Stimulated activated CD4-positive, alpha-beta T cell treated with anti-CD3 and anti-CD28 coated beads, Interleukin-2, amount 100 ng/mL, for 4 hours (primary cell): ENCODE measurements around the gene TXLNG.

Experiments
- DNase-seq: peaks from one replicate; pipeline ENCODE4 v3.0.0-alpha.2; 2020; ENCODE audit warnings: low read depth

The TXLNG gene

DNA sequence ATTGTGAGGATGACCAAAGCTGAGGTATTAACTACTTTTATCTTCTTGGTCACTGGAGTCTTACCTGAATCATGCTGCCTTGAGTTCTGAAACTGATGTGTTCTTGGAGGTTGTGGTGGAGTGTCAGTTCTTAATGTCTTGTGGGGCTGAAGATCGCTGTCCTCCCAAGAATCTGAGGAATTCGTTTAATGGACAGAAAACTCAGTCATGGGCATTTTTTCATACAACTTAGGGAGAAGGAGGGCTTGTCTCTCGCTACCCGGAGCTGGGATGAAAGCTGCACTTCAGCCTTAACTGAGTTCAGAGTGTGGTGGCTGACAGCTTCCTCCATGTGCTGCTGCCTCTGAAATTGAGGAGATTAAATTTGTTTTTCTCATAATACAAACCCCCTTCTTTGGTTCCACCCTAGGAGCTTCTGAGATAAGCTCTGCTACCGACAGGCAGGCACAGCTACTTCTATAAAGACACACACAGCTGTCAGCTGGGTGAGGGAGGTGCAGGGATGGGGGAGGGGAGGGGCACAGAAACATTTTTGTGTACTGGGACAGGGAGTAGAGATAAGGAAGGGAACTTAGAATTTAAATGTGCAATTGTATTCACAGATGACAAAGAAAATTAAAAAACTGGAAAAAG is 53.1 kb downstream of the TXLNG start:
- DNase-seq = no peak

DNA sequence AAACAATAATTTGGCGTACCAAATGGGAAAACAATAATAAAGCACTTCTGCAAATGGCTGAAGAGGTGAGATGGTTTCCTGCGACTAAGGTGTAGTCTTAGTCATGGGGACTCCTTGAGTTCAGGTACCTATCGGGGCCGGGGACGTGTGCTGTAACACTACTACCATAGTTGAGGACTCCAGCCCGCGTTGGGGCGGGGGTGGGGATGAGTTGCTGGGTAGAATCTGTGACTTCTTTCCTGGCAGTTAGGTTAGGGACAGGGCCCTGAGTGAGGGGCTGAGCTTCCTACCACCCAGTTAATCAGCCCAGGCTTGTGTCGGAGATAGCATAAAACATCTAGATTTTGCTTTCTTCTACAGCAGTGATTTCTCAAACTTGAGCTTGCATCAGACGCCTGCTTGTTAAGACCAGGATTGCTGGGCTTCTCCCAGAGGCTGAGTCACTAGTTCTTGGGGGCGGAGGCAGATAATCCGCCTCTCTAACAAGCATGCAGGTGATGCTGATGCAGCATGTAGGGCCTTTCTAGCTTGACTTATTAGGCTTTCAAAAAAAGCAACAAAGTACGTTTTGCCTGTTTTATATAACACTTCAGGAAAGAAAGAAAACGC is 53.7 kb downstream of the TXLNG start:
- no peak for DNase-seq

DNA sequence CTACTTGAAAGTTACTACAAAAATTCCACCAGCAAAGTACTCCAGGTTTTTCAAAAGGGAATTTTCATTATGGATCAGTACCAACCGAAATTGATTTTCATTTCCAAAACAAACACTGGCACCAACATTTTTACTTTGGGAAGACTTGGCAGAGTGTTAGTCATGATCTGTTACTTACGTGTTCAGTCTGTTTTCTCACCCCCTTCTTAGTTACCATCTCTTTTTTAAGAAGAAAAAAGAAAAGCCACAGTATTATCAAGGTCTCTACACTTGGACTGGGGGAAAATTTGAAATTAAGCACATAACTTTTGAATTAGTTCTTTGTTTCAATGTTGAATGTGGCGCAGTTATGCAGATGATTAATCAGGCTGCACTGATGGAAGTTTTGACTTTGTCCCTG is 56.4 kb downstream of the TXLNG start:
- no peak for DNase-seq

DNA sequence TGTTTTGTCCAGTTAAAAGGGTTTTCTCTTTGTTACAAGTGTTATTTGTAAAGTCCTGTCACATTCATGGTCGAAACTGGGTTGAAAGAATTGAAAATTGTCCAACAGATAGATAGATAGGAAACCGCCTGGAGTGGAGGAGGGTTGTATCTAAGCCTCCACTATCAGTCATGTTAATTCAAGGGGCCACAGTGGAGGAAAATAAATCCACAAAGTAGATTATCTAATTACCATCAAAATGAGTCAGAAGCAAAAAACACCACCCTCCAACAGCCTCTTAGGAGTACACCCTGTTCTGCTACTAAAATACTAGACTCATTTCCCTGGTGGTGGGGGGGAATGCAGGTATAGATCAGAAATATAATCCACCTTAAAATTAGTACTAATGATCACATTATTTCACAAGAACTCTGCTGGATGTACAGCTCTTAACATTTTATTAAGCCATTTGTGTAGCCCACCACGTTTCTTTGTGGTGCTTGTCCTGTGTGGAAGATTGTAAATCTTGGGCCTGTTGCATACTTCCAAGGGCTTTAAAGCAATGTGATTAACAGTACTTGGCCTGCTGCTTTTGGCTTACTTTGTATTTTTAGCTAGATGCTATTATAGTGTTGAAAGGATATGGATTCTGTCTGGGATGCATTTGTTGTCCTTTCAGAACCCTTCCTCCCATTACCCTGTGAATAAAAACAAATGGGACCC is 57.1 kb downstream of the TXLNG start:
- DNase-seq = no peak

DNA sequence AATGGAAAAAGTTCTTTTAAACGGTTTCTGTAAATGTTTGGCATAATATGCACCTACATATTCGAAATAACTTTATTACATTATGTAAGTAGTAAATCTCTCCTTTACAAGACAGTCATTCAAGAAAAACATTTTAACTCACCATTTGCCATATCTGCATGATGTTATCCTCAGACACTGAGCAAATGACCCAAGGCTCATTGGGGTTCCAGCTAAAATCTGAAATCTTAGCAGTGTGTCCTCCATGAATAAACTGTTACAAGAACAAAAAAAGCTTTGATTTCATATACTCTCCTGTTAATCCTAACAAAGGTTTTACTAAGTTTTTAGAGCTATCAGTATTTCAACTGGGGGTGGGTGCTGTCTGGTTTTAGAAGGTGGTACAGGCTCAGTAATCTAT is 59.4 kb downstream of the TXLNG start:
- DNase-seq = no peak

DNA sequence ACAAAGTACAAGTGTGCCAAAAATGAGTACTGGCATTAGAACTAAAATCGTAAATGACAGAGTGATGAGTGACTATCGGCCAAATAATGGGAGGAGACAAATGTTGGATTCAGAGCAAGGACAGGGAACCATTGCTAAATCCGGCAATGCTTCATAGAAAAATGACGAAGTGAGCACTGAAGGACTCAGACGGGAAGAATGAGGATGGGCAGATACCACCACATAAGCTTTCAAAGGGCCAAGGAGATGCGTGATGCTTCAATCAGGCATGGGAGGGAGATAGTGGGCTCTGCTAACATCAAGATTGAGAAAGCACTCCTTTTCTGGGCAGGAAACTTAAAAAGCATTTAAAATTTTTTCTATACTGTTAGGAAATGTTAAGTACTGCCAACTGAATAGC is 62.3 kb downstream of the TXLNG start:
- DNase-seq = no peak

DNA sequence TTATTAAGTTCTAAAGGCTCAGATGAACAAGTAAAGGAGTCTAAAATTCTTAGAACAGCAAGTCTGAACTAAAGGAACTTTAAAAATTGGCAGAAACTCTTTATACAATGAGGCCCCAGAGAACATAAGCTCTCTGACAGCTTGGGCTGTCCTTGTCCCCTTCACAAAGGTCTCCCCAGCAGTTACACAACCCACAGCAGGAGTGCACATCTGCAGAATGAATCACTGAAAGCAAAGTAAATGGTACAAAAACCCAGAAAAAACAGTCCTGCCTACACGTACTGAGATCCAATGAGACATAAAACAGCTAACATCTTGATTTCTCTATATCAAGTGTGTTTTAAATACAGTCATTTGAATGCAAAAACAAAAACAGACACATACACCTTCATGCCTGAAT is 65.2 kb downstream of the TXLNG start:
- no peak for DNase-seq

DNA sequence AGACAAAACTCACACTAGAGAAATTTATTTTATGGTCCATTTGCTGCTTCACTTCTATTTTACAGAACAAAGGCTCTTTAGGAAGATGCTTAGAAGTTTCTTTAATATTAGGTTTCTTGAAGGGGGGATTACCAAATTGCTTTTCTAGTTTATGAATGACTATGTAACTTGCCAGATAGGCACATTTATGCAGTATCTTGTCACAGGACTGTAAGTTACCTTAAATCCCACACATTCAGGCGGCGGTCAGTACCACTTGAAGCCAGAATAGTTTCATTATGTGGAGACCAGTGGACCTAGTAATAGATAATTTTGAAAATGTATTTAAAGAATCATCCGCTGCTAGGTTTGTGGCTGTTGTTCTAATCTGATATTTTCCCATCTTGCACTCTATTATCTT is 65.6 kb downstream of the TXLNG start:
- no peak for DNase-seq

DNA sequence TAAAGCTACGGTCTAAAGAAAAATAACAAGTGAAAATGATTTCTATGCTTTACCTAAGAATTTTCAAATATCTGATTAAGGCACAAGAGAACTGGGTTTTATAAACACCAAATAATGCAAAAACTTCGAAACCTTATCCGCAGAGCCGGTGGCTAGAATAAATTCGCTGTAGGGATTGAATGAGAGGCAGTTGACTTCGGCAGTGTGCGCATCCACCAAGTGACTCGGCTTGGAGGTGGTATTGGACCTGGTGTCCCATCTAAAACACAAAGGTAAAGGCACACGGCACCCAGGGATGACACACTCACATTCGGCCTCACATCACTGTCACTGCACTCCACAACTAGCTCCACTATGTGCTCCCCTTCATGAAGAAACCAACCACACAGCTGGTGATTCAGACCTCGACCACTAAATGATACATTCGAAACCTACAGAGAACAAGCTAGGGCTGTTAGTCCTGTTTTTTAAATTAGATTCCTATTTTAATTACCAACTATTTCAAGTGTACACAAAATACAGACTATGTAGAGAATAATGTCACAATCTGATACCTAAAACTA is 66.4 kb downstream of the TXLNG start:
- no peak for DNase-seq

DNA sequence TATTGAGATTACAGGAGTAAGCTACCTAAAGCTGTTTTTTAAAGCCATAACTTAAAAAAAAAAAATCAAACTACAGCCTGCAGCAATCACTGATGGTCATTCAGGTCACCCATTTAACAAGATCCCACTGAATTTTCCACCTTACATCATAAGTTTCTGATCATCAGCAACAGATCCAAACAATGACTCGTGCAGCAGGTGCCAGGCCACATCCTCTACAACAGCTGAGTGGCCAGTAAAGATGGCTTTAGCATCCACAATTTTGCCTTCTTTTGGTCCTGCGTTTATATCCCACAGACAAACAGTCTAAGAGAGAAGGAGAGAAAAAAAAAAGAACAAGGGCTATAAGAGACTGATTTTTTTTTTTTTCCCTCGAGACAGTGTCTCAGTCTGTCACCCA is 67.3 kb downstream of the TXLNG start:
- no peak for DNase-seq

DNA sequence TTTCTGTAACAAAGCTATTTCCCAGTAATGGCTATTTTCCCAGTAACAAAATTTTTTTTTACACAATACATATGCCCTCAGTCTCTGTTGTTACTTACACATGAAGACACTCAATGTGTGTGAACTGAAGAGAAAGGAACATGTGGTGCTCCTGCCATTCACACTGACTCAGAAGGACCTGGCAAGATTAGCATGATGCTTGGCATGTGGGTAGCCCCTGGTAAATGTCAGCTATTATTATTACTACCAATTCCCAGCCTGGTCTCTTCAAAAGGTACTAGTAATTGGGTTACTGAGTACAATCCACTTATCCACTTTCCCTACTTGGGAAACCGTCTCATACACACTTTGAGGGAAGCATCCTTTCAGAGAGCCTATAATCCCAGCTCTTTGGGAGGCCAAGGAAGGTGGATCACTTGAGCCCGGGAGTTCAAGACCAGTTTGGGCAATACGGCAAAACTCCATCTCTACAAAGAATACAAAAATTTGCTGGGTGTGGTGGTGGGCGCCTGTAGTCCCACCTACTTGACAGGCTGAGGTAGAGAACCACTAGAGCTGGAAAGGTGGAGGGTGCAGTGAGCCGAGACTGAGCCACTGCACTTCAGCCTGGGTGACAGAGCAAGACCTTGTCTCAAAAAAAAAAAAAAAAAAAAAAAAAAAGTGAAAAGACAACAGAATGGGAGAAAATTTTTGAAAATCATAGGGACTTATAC is 69.3 kb downstream of the TXLNG start:
- no peak for DNase-seq

DNA sequence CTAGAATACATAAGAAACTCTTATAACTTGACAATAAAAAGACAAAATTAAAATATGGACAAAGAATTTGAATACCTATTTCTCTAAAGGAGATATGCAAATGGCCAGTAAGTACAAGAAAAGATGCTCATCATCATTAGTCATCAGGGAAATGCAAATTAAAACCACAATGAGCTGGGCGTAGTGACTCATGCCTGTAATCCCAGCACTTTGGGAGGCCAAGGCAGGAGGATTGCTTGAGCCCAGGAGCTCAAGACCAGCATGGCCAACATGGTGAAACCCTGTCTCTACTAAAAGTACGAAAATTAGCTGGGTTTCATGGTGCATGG is 69.8 kb downstream of the TXLNG start:
- DNase-seq = peak; percentile 15

DNA sequence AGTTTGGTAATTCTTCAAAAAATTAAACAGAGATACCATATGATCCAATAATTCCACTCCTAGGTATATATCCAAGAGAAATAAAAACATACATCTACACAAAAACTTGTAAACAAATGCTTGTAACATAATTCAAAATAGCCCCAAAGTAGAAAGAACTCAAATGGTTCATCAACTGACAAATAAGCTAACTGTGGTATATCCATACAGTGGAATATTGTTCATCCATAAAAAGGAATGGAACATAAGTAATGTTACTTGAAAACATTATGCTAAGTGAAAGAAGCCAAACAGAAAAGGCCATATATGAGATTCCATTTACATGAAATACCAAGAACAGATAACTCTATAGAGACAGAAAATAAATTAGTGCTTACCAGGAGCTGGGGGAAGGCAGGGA is 70.5 kb downstream of the TXLNG start:
- DNase-seq = no peak

DNA sequence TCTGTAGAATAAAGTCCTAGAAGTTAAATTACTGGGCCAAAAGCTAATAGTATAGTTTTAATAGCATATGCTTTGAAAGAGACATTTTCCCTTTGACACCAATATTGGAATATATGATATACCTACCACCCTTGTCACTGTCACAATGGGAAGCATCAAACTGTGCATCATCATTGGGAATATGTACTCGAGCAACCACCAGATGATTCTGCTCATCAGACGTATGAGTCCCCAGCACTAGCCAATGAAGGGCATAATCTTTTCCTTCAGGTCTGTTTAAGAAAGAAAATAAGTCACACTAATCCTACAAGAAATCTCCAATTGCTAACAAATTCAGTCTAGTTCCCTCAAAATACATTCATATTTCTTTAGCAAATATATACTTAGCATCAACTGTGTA is 76.6 kb downstream of the TXLNG start:
- DNase-seq = no peak

DNA sequence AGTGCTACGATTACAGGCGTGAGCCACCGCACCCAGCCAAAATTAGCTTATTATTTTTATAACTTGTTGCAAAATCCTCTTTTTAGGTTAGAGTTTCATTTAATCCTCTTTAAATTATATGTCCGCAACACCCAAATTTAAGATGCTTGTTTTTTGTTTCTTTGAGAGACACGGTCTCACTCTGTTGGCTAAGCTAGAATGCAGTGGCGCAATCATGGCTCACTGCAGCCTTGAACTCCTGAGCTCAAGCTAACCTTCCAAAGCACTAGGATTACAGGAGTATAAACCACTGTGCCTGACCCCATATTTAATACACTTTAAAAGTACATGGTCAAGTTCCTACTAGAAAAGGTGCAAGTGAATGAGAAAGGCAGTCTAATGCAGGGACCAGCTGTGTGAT is 81.7 kb downstream of the TXLNG start:
- DNase-seq = no peak

DNA sequence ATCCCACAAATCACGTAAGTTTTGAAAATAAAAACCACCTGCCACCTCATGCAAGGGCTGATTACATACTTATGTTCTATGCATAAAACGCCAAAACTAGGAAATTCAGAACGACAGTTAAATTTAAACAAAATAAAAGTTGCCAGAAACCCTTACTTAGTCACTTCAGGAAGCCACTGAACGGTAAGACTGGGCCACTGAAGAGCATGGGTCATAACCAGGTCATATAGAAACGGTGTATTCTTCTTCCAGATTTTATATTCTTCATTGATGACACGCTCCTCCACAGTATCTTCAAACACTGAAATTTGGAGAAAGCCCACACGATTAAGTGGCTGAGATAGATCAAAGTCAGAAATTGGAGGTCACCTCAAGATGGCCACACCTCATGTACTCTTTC is 82.7 kb downstream of the TXLNG start:
- DNase-seq = no peak

DNA sequence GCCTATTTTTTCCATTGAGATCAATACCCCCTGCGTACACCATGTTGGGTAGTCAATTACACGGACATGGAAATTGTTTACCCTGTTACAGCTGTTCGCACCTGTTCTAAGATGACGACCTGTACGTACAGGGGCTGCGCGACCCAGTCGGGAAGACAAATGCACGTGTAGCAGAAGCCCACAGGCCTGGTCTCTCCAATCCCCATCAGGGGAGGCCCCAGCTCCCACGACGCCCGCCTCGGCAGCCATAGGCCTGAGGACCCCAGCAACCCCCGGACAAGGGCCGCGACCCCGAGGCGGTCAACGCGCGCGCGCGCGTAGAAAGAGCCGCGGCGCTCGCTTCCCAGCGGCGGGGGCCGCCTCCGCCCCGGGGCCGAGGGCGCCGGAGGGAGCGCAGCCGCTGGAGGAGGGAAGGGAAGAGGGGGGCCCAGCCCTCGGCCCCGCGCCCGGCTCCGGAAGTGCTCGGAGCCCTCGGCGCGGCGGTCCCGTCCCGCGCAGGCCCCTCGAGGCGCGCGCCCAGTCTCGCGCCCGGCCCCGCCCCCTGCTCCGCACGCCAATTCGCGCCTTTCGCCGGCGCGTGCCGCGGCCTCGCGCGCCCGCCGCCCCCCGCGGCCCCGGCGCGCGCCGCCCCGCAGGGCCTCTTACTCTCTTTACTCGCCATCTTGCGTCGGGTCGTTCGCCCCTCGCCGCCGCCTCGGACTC is 83.3 kb downstream of the TXLNG start:
- peak; percentile 22 for DNase-seq

DNA sequence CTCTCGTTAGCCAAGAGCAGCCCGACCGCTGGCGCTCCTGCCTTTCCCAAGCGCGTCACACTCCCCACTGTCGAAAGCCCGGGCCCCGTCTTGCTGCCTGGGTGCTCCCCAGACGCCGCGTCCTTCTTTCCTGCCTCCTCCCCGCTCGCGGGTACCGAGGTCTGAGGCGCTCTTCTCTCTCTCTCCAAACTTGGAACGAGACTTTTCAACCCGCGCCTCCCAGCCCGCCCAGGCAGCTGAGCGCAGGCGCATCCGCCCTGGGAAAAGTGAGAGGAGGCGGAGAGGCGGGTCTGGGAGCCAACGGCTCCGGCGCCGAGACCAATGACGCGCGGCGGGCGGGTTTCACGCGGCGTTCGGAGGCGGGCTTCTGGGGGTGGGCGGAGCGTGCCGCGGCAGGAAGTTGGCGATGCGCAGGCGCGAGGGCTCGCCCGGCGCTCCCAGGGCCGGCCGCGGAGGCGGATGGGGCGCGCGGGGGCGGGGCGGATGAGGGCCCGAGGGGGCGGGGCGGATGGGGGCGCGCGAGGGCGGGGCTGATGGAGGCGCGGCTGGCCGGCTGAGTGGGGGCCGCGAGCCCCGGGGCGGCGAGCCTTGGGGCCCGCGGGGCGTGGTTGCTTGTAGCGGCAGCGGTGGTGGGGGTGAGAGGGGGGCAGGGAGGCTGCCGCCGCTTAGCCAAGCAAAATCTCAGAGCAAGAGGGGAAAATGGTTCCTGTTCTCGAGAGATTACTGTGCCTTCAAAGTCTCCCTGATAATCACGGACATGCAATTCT is 84.0 kb downstream of the TXLNG start, which contains the start of gene RBBP7:
Gene RBBP7 (minus strand): TSS at position 268 of the 767 bp plus-strand sequence. CDS start 309 bp downstream, outside the sequence.
- DNase-seq = peak; percentile 85

DNA sequence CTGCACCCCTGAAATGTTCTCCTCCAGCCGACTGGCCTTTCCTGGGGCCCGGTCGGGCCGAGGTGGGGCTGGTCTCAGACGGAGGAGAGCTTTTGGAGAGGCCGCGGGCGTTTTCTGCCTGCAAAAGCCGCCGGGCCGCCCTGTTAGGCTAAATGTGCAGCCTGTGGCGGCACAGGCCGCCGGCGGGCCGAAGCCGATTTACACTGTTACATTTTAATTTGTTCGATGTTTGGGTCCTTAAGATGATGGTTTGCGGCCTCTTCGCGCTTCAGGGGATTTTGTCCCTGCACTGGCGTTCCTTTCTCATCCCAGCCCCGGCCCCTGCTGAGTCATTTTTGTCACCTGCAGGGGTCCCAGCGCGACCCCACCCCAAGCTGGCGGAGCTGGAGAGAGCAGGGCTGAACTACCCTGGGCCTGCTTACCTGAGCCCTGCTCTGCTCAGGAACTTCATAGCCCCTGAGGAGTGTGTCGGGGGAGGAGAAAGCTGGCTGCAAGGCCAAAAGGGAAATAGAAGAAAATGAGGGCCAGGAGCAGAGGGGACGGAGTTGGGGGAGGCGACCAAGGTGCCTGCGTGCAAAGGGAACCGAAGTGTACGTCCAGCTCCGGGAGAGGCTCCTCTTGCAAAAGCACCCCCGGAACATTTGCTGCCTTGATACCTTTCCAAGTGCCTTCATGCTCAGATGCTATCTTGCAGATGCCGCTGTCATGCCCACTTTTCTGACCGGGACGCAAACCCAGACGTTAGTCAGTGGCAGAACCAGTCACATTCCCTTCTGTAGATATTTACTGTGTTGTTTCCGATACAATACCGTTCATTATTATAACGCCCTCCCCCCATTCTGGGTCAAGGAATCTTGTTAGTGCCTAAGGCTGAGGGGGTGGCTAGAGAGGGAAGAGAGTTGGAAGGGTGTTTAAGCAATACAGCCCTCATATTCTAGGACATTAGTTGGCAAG is 84.9 kb downstream of the TXLNG start:
- no peak for DNase-seq

DNA sequence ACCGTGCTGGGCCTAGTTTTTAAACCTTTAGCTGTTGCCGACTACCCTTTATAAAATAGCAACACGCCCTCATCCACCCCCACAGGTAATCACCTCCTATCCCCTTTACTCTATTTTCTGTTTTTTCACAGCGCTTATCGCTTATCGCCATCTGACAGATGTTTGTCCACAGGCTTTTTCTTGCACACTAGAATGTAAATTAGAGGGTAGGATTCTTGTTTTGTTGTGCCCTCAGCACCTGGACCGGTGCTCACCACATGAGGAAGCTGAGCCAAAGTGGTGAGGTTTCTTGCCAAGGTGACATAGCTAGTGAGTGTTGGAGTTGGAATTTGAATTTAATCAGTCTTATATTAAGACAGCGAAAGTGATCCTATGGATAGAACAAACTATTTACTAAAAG is 86.8 kb downstream of the TXLNG start:
- DNase-seq = no peak
